Adipocyte (in vitro differentiated cells): ENCODE data around the gene FOXA3.

Source experiments
- DNase-seq: peaks from one replicate; pipeline ENCODE4 v3.0.0-alpha.2; 2015; ENCODE audit warnings: low read depth
- H3K27me3 ChIP-seq: replicated peaks from 2 replicates; pipeline ENCODE4 v1.7.0; 2013; ENCODE audit warnings: mild to moderate bottlenecking, low read length, moderate library complexity; ENCODE audit not compliant: control insufficient read depth, insufficient read depth
- H3K36me3 ChIP-seq: 2 replicates; pipeline ENCODE4 v1.7.0; 2013; ENCODE audit warnings: low read length, mild to moderate bottlenecking, moderate library complexity; ENCODE audit not compliant: control insufficient read depth, insufficient read depth, severe bottlenecking
- H3K4me1 ChIP-seq: 2 replicates; pipeline ENCODE4 v1.7.0; 2013; ENCODE audit warnings: mild to moderate bottlenecking, low read length, moderate library complexity; ENCODE audit not compliant: control insufficient read depth, insufficient read depth
- H3K4me3 ChIP-seq: 2 replicates; pipeline ENCODE4 v1.7.0; 2013; ENCODE audit warnings: mild to moderate bottlenecking, low read length, moderate library complexity
- H3K9ac ChIP-seq: 2 replicates; pipeline ENCODE4 v1.7.0; 2013; ENCODE audit warnings: mild to moderate bottlenecking, low read length, moderate library complexity
- H3K9me3 ChIP-seq: 2 replicates; pipeline ENCODE4 v1.7.0; 2013; ENCODE audit warnings: mild to moderate bottlenecking, low read length, moderate library complexity; ENCODE audit not compliant: control insufficient read depth

The FOXA3 gene

GRCh38 chr19:45917421-45918091 is 53.4 kb downstream of the FOXA3 start:
- Histone ChIP-seq H3K9ac (no peak overlapping the region), H3K4me3 (no peak overlapping the region)

GRCh38 chr19:45918721-45919120 is 54.6 kb downstream of the FOXA3 start:
- Histone ChIP-seq H3K36me3 (no peaks in the 10 kb centered on the region), H3K9ac (no peak overlapping the region), H3K9me3 (no peaks in the 10 kb centered on the region), H3K4me1 (peaks cover 6% of the 10 kb centered on the region), H3K27me3 (peaks cover 26% of the 10 kb centered on the region), H3K4me3 (no peak overlapping the region)
- DNase-seq = no peak

More at GRCh38 chr19:45917421-45918091, 53.4 kb downstream of the FOXA3 start:
- H3K27me3 ChIP-seq = peaks cover 32% of the 10 kb centered on the region
- H3K9me3 ChIP-seq = no peaks in the 10 kb centered on the region
- DNase-seq = no peak
- no peaks in the 10 kb centered on the region for H3K36me3 ChIP-seq
- H3K4me1 ChIP-seq = peaks cover 6% of the 10 kb centered on the region

- Histone ChIP-seq H3K36me3 (no peaks in the 10 kb centered on the region), H3K4me3 (no peak overlapping the region), H3K9ac (no peak overlapping the region), H3K27me3 (peaks cover 22% of the 10 kb centered on the region), H3K9me3 (no peaks in the 10 kb centered on the region), H3K4me1 (peaks cover 6% of the 10 kb centered on the region)
- no peak for DNase-seq
Measured at GRCh38 chr19:45919678-45920077, 55.6 kb downstream of the FOXA3 start.

DNA sequence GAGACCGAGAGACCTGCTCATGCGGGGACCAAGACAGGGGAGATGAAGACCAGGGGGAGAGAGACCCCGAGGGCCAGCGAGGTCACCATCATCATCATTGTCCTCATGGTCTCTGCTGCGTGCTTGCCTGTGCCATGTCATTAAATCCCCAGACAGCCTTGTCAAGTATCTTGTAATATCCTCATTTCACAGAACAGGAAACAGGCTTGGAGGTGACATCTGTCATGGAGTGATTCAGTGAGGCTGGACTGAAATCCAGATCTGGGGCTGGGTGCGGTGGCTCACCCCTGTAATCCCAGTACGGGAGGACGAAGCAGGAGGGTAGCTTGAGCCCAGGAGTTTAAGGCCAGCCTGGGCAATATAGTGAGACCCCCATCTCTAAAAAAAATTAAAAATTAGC is 56.3 kb downstream of the FOXA3 start:
- Histone ChIP-seq H3K4me1 (peaks cover 4% of the 10 kb centered on the region), H3K9ac (no peak overlapping the region), H3K9me3 (no peaks in the 10 kb centered on the region), H3K36me3 (no peaks in the 10 kb centered on the region), H3K4me3 (no peak overlapping the region), H3K27me3 (peaks cover 22% of the 10 kb centered on the region)
- DNase-seq = no peak

DNA sequence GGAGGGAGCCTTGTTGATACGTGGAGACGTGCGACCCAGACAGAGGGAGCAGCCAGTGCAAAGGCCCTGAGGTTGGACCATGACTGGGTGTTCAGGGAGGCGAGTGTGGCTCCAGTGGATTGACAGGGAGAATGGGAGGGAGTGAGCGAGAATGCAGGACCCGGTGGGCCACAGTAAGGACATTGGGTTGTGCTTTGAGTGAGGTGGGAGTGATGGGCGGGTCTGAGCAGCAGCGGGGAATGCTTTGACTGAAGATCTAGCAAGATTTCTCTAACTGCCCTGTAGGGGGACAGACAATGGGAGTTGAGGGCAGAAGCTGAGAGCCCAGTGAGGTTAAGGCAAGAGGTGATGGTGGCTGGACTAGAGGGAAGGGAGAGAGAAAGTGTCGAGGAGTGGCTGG is 58.2 kb downstream of the FOXA3 start:
- DNase-seq = no peak
- Histone ChIP-seq H3K9ac (no peak overlapping the region), H3K36me3 (no peaks in the 10 kb centered on the region), H3K9me3 (no peaks in the 10 kb centered on the region), H3K4me3 (no peak overlapping the region), H3K27me3 (peaks cover 24% of the 10 kb centered on the region), H3K4me1 (no peaks in the 10 kb centered on the region)
